ENCODE results near the gene TRPT1.
"Not testable (repeated sequence)": the region's sequence is repeated elsewhere in the genome, so short reads cannot be mapped to it uniquely, and the experiment has no call there.

The TRPT1 gene

GRCh38 chr11:64249038-64249437 lies 23.1 kb upstream of the TRPT1 start:
- H3K27me3 ChIP-seq (ENCODE audit: control insufficient read depth in 1 of 2, insufficient read depth in 2 of 2, low read length in 2 of 2) = no peaks in the 10 kb centered on the region
- H3K4me1 ChIP-seq (ENCODE audit: control insufficient read depth, insufficient read depth, low read length) = peaks cover 56% of the 10 kb centered on the region
- no peak overlapping the region for H3K27ac ChIP-seq (ENCODE audit: low read length)
- no peak overlapping the region for H3K4me3 ChIP-seq (ENCODE audit: low read length in 2 of 2)
- H3K36me3 ChIP-seq (ENCODE audit: control insufficient read depth in 2 of 2, insufficient read depth in 2 of 2, low read length in 2 of 2) = no peaks in the 10 kb centered on the region
- no peaks in the 10 kb centered on the region for H3K9me3 ChIP-seq (ENCODE audit: control insufficient read depth in 2 of 2, low read length in 2 of 2)
- no peak overlapping the region for H3K9ac ChIP-seq (ENCODE audit: low read length in 2 of 2)

- Histone ChIP-seq H3K27me3 (ENCODE audit: control insufficient read depth in 1 of 2, insufficient read depth in 2 of 2, low read length in 2 of 2) (no peaks in the 10 kb centered on the region), H3K36me3 (ENCODE audit: control insufficient read depth in 2 of 2, insufficient read depth in 2 of 2, low read length in 2 of 2) (peaks cover 0 to 4% of the 10 kb centered on the region in 2 donors), H3K9me3 (ENCODE audit: control insufficient read depth in 2 of 2, low read length in 2 of 2) (no peaks in the 10 kb centered on the region), H3K9ac (ENCODE audit: low read length in 2 of 2) (no peak overlapping the region), H3K4me3 (ENCODE audit: low read length in 2 of 2) (no peak overlapping the region), H3K27ac (ENCODE audit: low read length) (no peak overlapping the region), H3K4me1 (ENCODE audit: control insufficient read depth, insufficient read depth, low read length) (peaks cover 54% of the 10 kb centered on the region)
Observed at GRCh38 chr11:64248578-64248977, 22.6 kb upstream of the TRPT1 start.

- Histone ChIP-seq H3K9me3 (ENCODE audit: control insufficient read depth in 2 of 2, low read length in 2 of 2) (no peaks in the 10 kb centered on the region), H3K27ac (ENCODE audit: low read length) (peak overlapping the region; percentile 87), H3K4me1 (ENCODE audit: control insufficient read depth, insufficient read depth, low read length) (peaks cover 53% of the 10 kb centered on the region), H3K9ac (ENCODE audit: low read length in 2 of 2) (peak overlapping the region in 1 of 2 donors; percentile 50), H3K36me3 (ENCODE audit: control insufficient read depth in 2 of 2, insufficient read depth in 2 of 2, low read length in 2 of 2) (peaks cover 0 to 7% of the 10 kb centered on the region in 2 donors), H3K27me3 (ENCODE audit: control insufficient read depth in 1 of 2, insufficient read depth in 2 of 2, low read length in 2 of 2) (no peaks in the 10 kb centered on the region), H3K4me3 (ENCODE audit: low read length in 2 of 2) (peak overlapping the region; percentile 87 to 96)
Observed at GRCh38 chr11:64247729-64248531, 21.9 kb upstream of the TRPT1 start.

DNA sequence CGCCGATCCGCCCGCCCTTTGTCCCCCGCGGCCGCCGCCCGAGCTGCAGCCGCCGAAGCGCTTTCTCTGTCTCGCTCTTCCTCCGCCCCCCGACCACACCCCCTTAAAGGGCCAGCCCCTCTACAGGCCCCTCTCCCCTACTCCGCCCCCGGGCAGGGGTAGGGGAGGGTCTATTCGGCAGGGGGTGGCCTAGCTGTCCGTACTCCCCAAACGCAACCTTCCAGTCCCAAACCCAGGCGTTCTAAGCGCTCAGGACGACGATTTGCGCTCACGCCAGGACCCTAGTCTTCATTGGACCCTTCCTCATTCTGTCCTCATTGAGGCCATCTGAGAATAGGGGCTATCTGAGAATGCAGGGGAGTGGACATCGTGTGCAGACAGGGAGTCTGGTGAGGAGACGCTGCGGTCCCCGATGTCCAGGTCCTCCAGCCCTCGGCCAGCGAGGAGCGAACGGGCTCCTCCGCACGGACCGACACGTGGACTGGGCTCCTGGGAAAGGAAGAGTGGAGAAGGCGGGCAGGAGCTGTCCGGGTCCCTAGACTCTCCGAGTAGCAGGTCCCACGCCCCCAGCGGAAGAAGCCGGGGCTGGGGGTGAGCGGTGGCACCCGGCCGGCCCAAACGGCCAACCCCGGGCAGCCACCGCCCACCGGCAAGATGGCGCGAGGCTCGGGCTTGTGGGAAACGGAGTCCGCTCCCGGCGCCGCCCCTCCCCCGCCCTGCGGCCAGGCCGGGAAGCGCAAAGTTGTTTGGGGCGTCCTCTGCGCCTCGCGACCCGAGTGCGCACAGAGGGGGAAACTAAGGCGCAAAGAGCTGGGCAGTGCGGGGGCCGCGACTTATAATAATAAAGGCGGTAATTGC lies 21.1 kb upstream of the TRPT1 start, which contains the start of gene PPP1R14B:
Gene PPP1R14B (minus strand): TSS at position 73 of the 858 bp plus-strand sequence. CDS start 270 bp downstream, outside the sequence.
- no peaks in the 10 kb centered on the region for H3K9me3 ChIP-seq (ENCODE audit: control insufficient read depth in 2 of 2, low read length in 2 of 2)
- H3K4me3 ChIP-seq (ENCODE audit: low read length in 2 of 2) = peak within 1 kb of the TSS; percentile 87 to 96
- H3K4me1 ChIP-seq (ENCODE audit: control insufficient read depth, insufficient read depth, low read length) = peaks cover 53% of the 10 kb centered on the region
- H3K9ac ChIP-seq (ENCODE audit: low read length in 2 of 2) = peak within 1 kb of the TSS; percentile 70 to 71
- no peaks in the 10 kb centered on the region for H3K27me3 ChIP-seq (ENCODE audit: control insufficient read depth in 1 of 2, insufficient read depth in 2 of 2, low read length in 2 of 2)
- H3K36me3 ChIP-seq (ENCODE audit: control insufficient read depth in 2 of 2, insufficient read depth in 2 of 2, low read length in 2 of 2) = peaks cover 0 to 7% of the 10 kb centered on the region in 2 donors
- peak within 1 kb of the TSS; percentile 87 for H3K27ac ChIP-seq (ENCODE audit: low read length)

- not testable (repeated sequence) for H3K9me3 ChIP-seq (ENCODE audit: control insufficient read depth in 2 of 2, low read length in 2 of 2); H3K9ac ChIP-seq (ENCODE audit: low read length in 2 of 2); H3K36me3 ChIP-seq (ENCODE audit: control insufficient read depth in 2 of 2, insufficient read depth in 2 of 2, low read length in 2 of 2); H3K27me3 ChIP-seq (ENCODE audit: control insufficient read depth in 1 of 2, insufficient read depth in 2 of 2, low read length in 2 of 2); H3K27ac ChIP-seq (ENCODE audit: low read length)
- Histone ChIP-seq H3K4me3 (ENCODE audit: low read length in 2 of 2) (peak overlapping the region in 1 of 2 donors; percentile 81), H3K4me1 (ENCODE audit: control insufficient read depth, insufficient read depth, low read length) (peaks cover 54% of the 10 kb centered on the region)
Observed at GRCh38 chr11:64246621-64246870, 20.6 kb upstream of the TRPT1 start.

DNA sequence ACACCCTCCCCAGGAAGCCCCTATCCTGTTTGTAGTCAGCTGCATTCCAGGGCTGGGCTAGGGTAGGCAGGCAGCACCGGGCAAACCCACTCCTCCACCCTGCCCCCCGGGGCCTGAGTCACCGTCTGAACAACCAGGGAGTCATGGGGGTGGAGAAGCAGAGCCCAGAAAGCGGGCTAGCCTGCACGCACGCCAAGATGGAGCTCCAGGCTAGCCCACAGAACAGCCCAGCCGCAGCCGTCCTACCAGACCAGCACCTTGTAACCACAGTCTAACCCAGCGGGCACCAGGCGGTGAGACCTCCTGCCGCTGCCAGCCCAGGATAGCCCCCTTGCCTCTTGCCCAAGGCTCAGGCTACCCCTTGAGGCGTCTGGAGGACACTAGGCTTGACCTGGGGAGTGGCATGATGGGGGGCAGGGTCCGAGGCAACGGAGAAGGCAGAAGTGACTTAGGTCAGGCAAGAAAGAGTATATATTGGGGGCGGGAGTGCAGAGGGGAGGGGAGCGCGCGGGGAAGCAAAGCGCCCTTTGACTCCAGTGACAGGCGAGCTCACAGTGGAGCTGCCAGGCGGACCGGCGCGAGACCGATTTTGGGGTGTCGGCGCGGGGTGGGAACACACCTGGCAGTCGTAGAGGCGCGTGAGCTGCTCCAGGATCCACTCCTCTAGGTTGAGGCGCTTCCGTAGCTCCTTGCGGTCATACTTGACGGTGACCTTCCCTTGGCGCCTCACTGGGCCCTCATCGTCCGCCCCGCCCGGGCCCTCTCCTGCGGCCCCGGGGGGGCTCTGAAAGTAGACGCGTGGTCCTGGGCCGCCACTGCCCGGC lies 20.0 kb upstream of the TRPT1 start:
- peak overlapping the region; percentile 42 to 57 for H3K9ac ChIP-seq (ENCODE audit: low read length in 2 of 2)
- H3K27ac ChIP-seq (ENCODE audit: low read length) = peak overlapping the region; percentile 58
- H3K9me3 ChIP-seq (ENCODE audit: control insufficient read depth in 2 of 2, low read length in 2 of 2) = no peaks in the 10 kb centered on the region
- H3K4me3 ChIP-seq (ENCODE audit: low read length in 2 of 2) = peak overlapping the region; percentile 73 to 81
- H3K4me1 ChIP-seq (ENCODE audit: control insufficient read depth, insufficient read depth, low read length) = peaks cover 52% of the 10 kb centered on the region
- H3K27me3 ChIP-seq (ENCODE audit: control insufficient read depth in 1 of 2, insufficient read depth in 2 of 2, low read length in 2 of 2) = no peaks in the 10 kb centered on the region
- peaks cover 0 to 7% of the 10 kb centered on the region in 2 donors for H3K36me3 ChIP-seq (ENCODE audit: control insufficient read depth in 2 of 2, insufficient read depth in 2 of 2, low read length in 2 of 2)

GRCh38 chr11:64245401-64245796 lies 19.4 kb upstream of the TRPT1 start:
- H3K9ac ChIP-seq (ENCODE audit: low read length in 2 of 2) = peak overlapping the region; percentile 42 to 57
- H3K27me3 ChIP-seq (ENCODE audit: control insufficient read depth in 1 of 2, insufficient read depth in 2 of 2, low read length in 2 of 2) = no peaks in the 10 kb centered on the region
- H3K36me3 ChIP-seq (ENCODE audit: control insufficient read depth in 2 of 2, insufficient read depth in 2 of 2, low read length in 2 of 2) = peaks cover 0 to 7% of the 10 kb centered on the region in 2 donors
- H3K27ac ChIP-seq (ENCODE audit: low read length) = peak overlapping the region; percentile 58
- H3K9me3 ChIP-seq (ENCODE audit: control insufficient read depth in 2 of 2, low read length in 2 of 2) = no peaks in the 10 kb centered on the region
- H3K4me3 ChIP-seq (ENCODE audit: low read length in 2 of 2) = peak overlapping the region; percentile 73 to 81
- H3K4me1 ChIP-seq (ENCODE audit: control insufficient read depth, insufficient read depth, low read length) = peaks cover 50% of the 10 kb centered on the region

DNA sequence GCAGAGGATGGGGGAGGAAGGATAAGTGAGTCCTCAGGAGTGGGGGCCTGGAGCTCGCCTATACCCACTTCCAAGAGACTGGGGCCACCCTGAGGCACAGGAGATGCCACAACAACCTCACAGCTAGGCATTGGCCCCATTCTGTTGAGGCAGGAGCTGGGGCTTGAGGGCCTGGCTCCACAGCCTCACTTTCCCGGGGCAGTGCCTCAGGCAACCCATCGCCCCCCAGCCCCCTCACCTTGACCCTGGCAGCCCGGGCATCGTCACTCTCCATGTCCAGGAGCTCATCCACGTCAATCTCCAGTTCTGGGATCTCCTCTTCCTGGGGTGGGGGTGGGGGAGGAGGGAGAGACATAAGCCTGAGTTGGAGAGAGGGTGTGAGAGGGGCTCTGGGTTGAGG lies 19.0 kb upstream of the TRPT1 start:
- Histone ChIP-seq H3K9me3 (ENCODE audit: control insufficient read depth in 2 of 2, low read length in 2 of 2) (no peaks in the 10 kb centered on the region), H3K27ac (ENCODE audit: low read length) (peak overlapping the region; percentile 58), H3K9ac (ENCODE audit: low read length in 2 of 2) (peak overlapping the region in 1 of 2 donors; percentile 57), H3K36me3 (ENCODE audit: control insufficient read depth in 2 of 2, insufficient read depth in 2 of 2, low read length in 2 of 2) (peaks cover 0 to 7% of the 10 kb centered on the region in 2 donors), H3K27me3 (ENCODE audit: control insufficient read depth in 1 of 2, insufficient read depth in 2 of 2, low read length in 2 of 2) (no peaks in the 10 kb centered on the region), H3K4me3 (ENCODE audit: low read length in 2 of 2) (peak overlapping the region; percentile 73 to 81), H3K4me1 (ENCODE audit: control insufficient read depth, insufficient read depth, low read length) (peaks cover 54% of the 10 kb centered on the region)

GRCh38 chr11:64244107-64244506 lies 18.1 kb upstream of the TRPT1 start:
- no peaks in the 10 kb centered on the region for H3K27me3 ChIP-seq (ENCODE audit: control insufficient read depth in 1 of 2, insufficient read depth in 2 of 2, low read length in 2 of 2)
- peaks cover 0 to 7% of the 10 kb centered on the region in 2 donors for H3K36me3 ChIP-seq (ENCODE audit: control insufficient read depth in 2 of 2, insufficient read depth in 2 of 2, low read length in 2 of 2)
- peaks cover 57% of the 10 kb centered on the region for H3K4me1 ChIP-seq (ENCODE audit: control insufficient read depth, insufficient read depth, low read length)
- no peak overlapping the region for H3K4me3 ChIP-seq (ENCODE audit: low read length in 2 of 2)
- H3K9ac ChIP-seq (ENCODE audit: low read length in 2 of 2) = no peak overlapping the region
- H3K27ac ChIP-seq (ENCODE audit: low read length) = no peak overlapping the region
- no peaks in the 10 kb centered on the region for H3K9me3 ChIP-seq (ENCODE audit: control insufficient read depth in 2 of 2, low read length in 2 of 2)

DNA sequence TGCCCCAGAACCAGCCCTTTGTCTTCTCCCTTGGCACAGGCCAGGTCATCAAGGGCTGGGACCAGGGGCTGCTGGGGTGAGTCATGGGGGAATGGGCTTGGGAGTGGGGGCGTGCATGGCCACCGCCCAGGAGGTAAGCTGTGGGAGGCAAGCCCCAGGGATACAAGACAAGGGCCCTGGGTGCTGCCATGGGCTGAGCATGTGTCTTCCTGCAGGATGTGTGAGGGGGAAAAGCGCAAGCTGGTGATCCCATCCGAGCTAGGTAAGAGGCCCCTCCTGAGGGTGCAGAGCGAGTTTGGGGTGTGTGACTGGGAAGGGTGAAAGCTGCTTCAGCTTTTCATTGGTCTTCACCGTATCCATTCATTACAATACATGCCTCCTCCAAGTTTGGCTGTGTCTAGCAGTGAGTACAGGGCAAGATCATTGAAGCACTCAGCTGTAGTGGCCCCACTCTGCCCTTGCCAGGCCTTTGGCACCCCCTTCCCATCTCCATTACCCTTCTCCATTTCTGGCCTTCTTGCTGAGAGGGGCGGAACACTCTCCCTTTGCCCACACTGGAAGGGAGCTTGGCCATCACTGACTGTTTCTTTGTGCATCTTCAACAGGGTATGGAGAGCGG lies 17.4 kb upstream of the TRPT1 start:
- H3K9me3 ChIP-seq (ENCODE audit: control insufficient read depth in 2 of 2, low read length in 2 of 2) = no peaks in the 10 kb centered on the region
- H3K9ac ChIP-seq (ENCODE audit: low read length in 2 of 2) = no peak overlapping the region
- H3K4me1 ChIP-seq (ENCODE audit: control insufficient read depth, insufficient read depth, low read length) = peaks cover 57% of the 10 kb centered on the region
- H3K27ac ChIP-seq (ENCODE audit: low read length) = peak overlapping the region; percentile 18
- peak overlapping the region in 1 of 2 donors; percentile 8 for H3K4me3 ChIP-seq (ENCODE audit: low read length in 2 of 2)
- H3K36me3 ChIP-seq (ENCODE audit: control insufficient read depth in 2 of 2, insufficient read depth in 2 of 2, low read length in 2 of 2) = peaks cover 0 to 9% of the 10 kb centered on the region in 2 donors
- no peaks in the 10 kb centered on the region for H3K27me3 ChIP-seq (ENCODE audit: control insufficient read depth in 1 of 2, insufficient read depth in 2 of 2, low read length in 2 of 2)

Data from stomach smooth muscle (tissue), 2 donors.